Measurements from ENCODE around the gene HDAC7.
A peak's percentile ranks its signal among the peaks of the same experiment; 100 is the strongest.

The HDAC7 gene

GRCh38 chr12:47819896-47820630 lies at the start of gene HDAC7:
HDAC7 (minus strand) TSS chr12:47819903; CDS start chr12:47819785, 118 bp downstream.
- peak; percentile 45 for DNase-seq

DNA sequence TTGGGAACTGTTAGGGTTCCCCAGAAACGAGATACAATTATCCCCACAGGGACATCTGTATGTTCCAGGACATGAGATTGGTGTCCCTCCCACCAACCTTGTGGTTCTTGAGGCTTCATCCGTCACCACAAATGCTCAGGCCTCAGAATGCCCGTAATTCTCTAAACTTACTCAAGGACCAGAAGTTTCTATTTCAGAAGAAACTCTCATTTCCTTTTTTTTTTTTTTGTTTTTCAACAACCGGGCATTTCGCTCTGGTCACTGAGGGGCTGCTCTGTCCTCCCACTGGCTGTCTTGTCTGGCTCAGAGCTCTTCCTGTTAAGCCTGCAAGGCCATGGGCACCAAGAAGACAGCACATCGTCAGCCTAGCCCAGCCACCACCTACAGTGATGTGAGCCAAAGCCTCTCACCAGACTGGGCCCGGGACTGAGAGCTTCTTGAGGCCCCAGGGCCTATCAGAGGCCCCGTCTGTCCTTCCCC lies 48.9 kb upstream of the HDAC7 start:
- DNase-seq, result no peak

DNA sequence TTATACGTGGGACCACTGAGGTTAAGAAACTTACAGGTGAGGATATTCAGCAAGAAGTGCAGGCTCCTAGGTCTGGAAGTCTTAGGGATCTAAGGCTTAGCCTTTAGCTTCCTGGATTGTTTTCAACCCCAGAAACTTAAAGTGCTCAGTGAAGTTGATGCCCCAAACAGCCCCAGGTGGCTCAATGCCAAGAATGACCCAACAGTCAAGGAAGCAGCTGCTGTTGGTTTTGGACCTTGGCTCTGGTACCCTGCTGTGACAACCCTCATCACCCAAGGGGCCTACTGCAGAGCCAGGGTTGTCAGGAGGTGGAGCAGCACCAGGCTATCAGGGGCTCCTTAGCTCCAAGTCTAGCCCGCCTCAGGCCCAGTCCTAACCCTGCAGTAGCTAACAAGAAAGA lies 48.3 kb upstream of the HDAC7 start:
- DNase-seq, result no peak

- no peak for DNase-seq
Measured at GRCh38 chr12:47867495-47867941, 47.8 kb upstream of the HDAC7 start.

- DNase-seq, result no peak
Measured at GRCh38 chr12:47864646-47865235, 45.0 kb upstream of the HDAC7 start.

GRCh38 chr12:47863985-47864384 lies 44.3 kb upstream of the HDAC7 start:
- DNase-seq, result no peak

- no peak for DNase-seq
Measured at GRCh38 chr12:47863467-47863866, 43.8 kb upstream of the HDAC7 start.

DNA sequence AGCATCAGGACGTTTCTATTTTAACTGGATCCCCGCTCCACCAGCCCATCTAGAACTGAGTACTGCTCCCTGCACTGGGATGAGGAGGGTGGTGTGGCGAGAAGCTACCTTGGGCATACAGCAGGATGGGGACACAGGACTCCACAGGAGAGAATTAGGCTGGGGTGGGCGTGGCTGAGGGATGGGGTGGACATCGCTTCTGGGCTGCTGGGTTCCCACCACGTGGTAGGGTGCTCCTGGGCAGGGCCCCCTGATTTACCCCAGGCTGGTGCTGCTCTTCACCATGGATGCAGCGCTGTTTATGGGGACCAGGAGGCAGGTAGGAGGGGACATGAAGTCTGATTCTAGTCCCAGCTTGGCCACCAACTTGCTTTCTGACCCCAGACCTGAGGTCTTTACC lies 43.2 kb upstream of the HDAC7 start:
- DNase-seq, result no peak

DNA sequence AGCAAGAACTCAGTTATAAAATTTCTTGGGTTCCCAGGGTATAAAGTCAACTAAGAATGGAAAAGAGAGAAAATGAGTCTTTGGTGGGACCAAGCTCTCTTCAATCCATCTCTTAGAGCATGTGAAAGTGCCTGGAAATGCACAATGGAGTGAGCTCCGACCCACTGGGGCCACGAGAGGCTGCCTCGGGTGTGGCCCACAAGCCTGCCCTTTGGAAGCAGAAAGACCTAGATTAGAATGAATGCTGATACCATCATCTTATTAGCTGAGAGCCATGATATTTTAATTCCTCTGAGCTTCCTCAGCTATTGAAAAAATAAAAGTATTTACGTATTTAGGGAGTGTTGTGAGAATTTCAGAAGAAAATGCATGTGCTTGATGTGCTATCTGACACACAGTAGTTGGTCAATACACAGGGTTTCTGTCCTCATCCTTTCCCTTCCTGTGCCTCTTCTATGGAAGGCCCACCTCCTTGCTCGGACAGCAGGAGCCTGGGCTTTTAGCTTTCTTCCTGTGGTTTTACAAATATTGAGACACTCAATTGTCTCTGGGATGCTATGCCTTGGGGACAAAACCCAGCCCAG lies 42.6 kb upstream of the HDAC7 start:
- DNase-seq, result no peak

DNA sequence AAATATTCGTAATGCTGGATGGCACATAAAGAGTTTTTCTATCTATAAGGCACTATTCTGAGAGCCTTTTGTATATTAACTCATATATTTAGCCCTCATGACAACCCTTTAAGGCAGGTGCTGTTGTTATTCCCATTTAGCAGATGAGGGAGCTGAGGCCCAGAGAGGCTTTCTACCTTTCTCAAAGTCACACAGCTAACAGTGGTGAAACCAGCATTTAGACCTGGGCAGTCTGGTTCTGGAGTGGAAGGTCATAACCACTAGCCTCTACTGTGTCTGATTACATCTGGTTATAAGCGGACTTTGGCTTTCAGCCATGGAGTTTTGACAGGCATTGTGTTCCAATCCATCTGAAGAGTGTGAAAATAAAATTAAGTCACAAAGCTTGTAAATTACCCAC lies 41.2 kb upstream of the HDAC7 start:
- DNase-seq, result no peak

- no peak for DNase-seq
Measured at GRCh38 chr12:47860279-47860841, 40.7 kb upstream of the HDAC7 start.

DNA sequence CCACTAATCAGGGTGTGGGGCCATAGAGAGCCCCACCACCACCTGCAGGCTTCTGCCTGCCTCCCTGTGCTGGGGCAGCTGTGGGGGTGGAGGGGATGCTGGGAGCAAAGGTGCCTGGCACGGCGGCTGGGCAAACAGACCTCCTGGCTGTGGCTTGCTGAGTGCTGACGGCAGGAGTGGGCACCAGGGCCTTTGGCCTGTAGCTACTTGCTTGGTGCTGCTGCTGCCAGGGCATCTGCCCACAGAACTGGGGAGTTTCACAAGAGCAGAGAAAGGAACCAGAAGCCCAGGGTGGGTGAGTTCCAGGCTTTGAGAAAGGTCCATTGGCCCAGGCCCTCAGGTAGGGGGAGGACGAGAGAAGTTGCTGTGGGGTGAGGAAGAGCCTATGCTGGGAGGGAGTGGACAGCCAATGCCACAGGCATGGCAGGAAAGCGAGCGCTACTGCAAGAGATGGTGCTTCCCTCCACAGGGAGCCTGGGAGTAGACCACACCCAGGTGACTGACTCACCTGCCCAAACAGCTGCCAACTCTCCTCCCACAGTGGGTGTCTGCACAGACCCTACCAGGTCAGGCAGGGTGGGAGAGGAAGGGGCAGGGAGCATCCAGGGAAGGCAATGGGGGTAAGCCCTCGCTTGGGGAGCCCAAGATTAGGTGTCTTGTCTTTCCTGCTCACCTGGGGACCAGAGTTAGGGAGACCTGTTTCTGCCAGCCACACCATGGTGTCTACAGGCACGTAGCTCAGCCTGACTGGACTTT lies 39.0 kb upstream of the HDAC7 start:
- no peak for DNase-seq

DNA sequence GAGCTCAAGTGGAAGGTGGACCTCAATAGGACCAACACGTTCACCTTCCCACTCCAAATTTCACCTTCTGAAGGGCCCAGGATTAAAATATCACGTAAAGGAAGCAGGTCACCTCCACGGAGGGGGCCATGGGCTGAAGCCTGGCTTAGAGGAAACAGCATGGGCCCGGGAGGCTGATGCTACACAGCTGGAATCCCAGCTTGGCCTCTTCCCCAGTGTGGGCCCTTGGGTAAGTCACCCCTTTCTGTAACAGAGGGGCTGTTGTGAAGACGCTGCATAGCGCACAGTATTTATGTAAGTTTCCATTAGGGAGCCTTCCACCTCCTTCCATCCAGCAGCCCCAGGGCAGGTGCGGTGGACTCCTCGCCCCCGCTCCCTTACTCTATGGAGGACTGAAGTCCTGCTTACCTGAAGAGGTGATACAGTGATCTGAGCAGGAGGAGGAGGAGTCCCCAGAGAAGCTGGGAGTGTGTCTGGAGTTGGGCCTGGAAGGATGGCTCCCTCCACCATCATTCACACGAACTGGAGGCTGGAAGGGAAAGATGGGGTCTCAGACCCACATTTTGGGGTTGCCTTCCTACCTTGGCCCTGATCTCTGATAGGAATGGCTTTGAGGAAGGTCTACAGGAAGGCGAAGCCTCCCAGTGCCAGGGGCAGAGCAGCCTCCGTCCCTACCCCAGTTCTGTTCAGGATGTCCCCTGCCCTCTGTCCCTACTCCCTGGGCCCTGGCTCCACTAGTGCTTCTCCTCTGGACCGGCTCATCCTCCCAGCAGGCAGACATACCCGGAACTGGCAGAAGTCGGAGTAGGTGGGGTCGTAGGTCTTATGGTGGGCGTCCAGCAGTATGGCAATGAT lies 37.2 kb upstream of the HDAC7 start:
- no peak for DNase-seq

DNA sequence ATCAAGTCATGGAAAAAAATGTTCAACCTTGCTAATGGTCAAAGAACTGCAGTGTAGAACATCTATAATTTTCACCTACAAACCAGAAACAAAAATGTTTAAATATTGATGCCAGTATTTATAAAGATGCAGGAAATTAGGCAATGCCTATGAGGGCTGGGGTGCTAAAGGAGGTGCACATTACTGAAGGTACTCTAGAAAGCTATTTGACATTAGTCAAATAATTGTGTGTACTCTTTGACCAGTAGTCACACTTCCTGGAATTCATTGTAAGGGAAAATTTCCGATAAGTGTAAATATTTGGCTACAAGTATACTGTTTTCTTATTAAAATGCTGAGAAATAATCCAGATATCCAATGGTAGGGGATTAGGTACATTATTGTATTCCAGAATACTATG lies 36.4 kb upstream of the HDAC7 start:
- DNase-seq, result no peak

GRCh38 chr12:47855502-47855901 lies 35.8 kb upstream of the HDAC7 start:
- DNase-seq, result no peak

- DNase-seq, result no peak
Measured at GRCh38 chr12:47854531-47854930, 34.8 kb upstream of the HDAC7 start.

DNA sequence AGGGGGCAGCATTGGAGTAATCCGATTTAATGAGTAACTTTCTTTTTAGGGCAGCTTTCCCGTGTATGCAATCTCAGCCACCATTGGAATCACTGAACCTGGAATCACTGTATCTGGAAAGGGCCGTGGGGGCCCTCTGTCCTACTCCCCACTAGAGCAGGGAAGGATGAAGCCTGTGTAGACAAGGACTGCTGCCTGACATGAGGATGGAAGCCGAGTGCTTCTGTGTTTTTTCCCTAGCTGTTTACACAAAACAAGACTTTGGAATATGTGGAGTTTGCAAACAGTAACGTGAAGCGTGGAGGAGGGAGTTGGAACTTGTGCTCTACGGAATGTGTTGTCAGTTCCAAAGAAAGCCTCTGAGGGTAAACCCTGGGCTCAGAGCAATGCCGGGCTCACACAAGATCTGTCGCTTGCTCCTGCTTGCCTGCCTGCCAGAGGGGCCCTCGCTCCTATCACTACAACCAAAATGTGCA lies 32.4 kb upstream of the HDAC7 start:
- no peak for DNase-seq

DNA sequence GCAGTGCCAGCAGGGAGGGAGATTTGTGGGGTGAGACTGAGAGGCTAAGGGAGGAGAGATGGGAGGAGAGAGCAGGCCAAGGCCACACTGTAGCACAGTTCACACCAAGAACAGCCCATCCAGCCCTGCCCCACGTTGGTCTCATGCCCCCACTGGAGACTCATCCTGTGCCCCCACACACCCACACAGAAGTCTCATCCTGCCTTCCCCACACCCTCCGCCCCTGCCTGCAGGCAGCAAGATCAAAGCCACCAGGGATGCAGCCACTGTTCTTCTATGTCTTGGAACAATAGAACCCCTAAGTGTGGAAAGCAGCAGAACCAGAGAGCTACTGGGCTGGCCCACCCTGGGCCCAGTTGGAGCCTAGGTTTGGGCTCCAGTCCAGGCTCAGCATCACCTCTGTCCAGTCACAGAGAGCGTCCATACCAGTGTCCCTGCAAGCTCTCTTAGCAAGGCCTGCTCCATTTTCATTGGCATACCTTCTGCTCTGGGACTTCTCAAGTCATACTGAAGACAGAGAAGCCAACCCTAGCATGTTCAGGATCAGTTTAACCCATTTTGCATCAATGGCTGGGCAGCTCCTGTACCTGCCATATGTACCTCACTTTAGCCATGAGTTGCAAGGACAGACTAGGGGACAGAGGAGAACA lies 31.7 kb upstream of the HDAC7 start:
- no peak for DNase-seq

DNA sequence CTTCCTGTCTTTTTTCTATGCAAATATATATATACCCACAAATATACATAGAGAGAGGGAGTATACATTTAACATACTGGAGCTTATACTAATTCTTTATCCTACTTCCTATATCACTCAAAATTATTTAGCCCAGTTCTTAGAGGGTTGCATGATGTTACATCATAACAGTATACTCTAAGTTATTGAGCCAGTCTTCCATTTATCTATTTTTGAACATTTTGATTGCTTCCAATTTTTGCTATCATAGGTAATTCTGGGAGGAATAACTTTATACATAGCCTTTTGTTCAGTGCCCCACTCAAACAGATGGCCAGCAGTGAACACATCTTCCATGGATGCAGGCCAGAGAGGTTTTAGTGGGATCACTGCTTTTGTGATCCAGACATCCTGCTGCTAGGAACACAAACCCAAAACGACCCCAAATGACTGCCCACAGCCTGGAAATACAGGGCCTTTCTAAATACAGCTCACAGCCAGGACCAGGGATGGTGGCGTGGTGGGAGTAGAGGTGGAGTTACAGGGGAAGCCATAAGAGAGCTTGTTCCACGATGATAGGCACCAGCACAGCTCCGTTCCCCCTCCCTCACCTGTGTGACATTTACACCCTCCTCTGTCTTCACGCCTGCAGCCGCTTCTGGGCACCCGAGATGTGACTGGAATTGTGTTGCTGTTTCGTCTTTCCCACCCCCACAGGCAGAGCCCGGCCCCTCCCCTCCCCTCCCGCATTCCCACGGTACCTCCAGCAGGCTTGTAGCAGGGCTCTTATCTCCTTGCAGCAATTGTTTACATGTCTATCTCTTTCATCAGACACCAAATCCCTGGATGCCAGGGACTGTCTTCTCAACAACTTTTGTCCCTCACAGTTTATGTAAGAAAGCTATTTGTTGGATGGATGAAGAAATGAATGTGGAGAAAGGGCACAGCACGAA lies 30.7 kb upstream of the HDAC7 start:
- no peak for DNase-seq

- no peak for DNase-seq
Measured at GRCh38 chr12:47849261-47849660, 29.6 kb upstream of the HDAC7 start.
